Mammary epithelial cell (primary cell): ENCODE results near the gene JADE2.
"Not testable (repeated sequence)": the region's sequence is repeated elsewhere in the genome, so short reads cannot be mapped to it uniquely, and the experiment has no call there.

Experiments used
- CTCF ChIP-seq, 2 donors: IDR thresholded peaks in 1 of 2; conservative IDR thresholded peaks in 1 of 2; 2 replicates each; pipeline ENCODE4 v1.5.1; 2011 to 2012; ENCODE audit warnings: inconsistent platforms in 2 of 2, low read length in 2 of 2, mild to moderate bottlenecking in 2 of 2, control low read depth in 1 of 2, low read depth in 1 of 2; ENCODE audit not compliant: insufficient read depth in 1 of 2; ENCODE audit errors: extremely low read depth in 1 of 2
- EZH2 ChIP-seq: IDR thresholded peaks from 2 replicates; pipeline ENCODE4 v1.6.1; 2012; ENCODE audit warnings: low read length, inconsistent platforms, borderline replicate concordance

- not testable (repeated sequence) for TF ChIP-seq CTCF (conservative IDR thresholded peaks at IDR 0.05 in 1 of 2, IDR thresholded peaks at IDR 0.05 in 1 of 2; ENCODE audit: extremely low read depth in 1 of 2, insufficient read depth in 1 of 2, low read depth in 1 of 2, low read length in 2 of 2); EZH2
These were observed 25.6 kb upstream of the JADE2 start for GRCh38 chr5:134499905-134500304.
